ENCODE results near the gene CDC42SE1.
"Not testable (repeated sequence)": the region's sequence is repeated elsewhere in the genome, so short reads cannot be mapped to it uniquely, and the experiment has no call there.

CDC42SE1 gene

GRCh38 chr1:151059109-151060006 is at the start of gene CDC42SE1:
Gene CDC42SE1, minus strand, starts transcription at chr1:151059622. Its CDS starts 3,892 bp downstream, at chr1:151055730.
- DNase-seq (ENCODE audit: low spot score), result peak; percentile 84

- no peak for DNase-seq (ENCODE audit: low spot score)
These were observed 48.9 kb upstream of the CDC42SE1 start for GRCh38 chr1:151108331-151108730.

- no peak for DNase-seq (ENCODE audit: low spot score)
These were observed 47.5 kb upstream of the CDC42SE1 start for GRCh38 chr1:151106894-151107293.

- DNase-seq (ENCODE audit: low spot score), result no peak
These were observed 45.2 kb upstream of the CDC42SE1 start for GRCh38 chr1:151104630-151105029.

DNA sequence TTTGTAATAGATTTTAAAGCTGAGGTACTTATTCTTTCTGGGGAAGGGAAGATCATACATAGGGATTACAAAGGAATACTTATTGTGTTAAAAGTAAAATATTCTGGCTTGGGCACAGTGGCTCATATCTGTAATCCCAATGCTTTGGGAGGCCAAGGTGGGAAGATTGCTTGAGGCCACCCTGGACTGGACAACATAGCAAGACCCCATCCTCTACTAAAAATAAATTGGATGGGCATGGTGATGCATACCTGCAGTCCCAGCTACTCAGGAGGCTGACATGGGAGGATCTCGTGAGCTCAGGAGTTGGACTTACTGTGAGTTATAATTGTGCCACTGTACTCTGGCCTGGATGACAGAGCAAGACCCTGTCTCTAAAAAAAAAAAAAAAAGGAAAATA is 38.7 kb upstream of the CDC42SE1 start:
- DNase-seq (ENCODE audit: low spot score), result no peak

DNA sequence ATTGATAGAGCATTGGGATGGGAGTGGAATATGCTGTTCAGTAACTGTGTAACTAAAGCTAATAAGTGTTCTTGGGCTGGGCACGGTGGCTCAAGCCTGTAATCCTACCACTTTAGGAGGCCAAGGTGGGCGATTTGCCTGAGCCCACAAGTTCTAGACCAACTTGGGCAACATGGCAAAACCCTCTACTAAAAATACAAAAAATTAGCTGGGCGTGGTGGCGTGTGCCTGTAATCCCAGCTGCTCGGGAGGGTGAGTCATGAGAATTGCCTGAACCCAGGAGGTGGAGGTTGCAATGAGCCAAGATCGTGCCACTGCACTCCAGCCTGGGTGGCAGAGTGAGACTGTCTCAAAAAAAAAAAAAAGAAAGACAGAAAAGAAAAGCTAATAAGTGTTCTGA is 38.0 kb upstream of the CDC42SE1 start:
- DNase-seq (ENCODE audit: low spot score), result not testable (repeated sequence)

DNA sequence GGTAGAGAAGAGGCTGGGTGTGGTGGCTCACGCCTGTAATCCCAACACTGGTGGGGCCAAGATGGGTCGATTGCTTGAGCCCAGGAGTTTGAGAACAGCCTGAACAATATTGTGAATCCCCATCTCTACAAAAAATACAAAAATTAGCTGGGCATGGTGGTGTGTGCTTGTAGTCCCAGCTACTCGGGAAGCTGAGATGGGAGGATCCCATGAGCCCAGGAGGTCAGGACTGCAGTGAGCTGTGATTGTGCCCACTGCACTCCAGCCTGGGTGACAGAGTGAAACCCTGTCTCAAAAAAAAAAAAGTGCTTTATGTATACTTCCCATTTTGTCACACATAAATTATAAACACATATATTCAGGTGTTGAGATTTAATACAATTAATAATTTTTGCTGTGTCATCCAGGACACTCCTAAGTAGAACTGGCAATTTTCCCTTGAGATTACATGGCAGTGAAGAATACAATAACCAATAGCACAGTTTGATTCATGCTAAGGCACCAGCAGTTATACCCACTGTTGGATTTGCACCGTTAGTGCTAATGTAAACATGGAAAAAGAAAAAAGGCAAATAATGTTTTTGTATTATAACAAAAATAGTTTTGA is 26.6 kb upstream of the CDC42SE1 start:
- DNase-seq (ENCODE audit: low spot score), result no peak

DNA sequence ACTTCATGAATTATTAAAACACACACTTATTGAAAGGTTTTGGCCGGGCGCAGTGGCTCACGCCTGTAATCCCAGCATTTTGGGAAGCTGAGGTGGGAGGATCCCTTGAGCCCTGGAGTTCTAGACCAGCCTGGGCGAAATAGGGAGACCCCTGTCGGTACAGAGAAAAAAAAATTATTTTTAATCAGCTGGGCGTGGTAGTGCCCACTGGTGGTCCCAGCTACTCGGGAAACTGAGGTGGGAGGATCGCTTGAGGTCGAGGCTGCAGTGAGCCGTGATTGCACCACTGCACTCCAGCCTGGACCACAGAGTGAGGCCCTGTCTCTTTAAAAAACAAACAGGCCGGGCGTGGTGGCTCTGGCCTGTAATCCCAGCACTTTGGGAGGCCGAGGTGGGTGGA is 12.8 kb upstream of the CDC42SE1 start:
- no peak for DNase-seq (ENCODE audit: low spot score)

DNA sequence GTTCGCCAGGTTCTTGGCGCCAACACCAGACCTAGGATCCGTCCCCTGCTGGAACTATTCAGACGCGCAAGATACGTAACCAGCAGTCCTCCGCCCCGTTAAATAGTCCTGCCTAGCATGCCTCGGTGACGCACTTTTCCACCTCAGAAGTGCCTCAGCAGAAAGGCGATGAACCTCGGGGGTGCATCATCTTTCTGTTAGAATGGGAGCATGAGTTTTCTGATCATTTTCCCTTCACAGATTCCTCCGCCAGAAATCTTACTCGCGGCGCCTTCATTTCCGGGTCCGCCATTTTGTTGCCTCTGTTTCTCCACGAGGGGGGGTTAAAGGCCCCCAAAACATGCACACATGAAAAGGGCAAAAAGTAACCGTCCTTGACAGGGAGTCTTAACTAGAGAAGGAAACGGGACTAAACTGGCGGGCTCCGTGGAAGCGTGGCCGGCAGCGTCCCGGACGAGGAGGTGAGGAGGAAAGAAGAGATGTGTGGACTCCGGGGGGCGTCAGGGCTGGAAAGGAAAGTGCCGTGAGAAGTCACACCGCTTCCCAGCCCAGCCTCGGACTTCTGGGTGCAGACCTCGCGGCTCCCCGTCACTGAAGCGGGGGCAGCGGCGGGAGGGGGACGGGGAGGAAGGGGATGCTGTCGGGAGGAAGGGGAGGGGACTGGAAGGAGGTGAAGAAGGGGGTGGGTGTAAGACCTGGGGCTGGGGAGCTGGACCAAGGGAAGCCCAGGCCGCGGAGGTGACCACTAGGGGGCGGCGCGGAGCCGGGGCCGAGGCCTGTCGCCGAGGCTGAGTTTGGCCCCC is 11.3 kb upstream of the CDC42SE1 start, which contains the start of gene GABPB2:
Gene GABPB2, plus strand, starts transcription at position 288 of the 803 bp plus-strand sequence. CDS start 17,429 bp downstream, outside the sequence.
- DNase-seq (ENCODE audit: low spot score), result peak; percentile 95

DNA sequence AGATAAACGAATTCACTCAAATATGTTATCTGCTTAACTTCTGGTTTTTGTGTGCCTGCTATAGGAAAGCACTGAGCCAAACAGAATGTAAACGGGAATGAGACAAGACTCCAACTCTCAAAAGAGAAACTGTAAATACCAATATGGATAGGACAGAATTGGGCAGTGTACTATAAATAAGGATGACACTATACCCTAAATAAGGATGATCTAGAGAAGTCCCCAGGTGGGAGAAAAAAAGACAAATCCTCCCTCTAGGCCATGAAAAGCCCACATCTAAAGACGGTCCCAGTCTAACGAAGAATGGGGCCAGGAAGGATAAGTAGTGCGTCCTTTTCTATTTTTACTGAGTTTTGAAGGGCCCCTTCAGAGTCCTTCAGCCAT is 9.7 kb upstream of the CDC42SE1 start:
- no peak for DNase-seq (ENCODE audit: low spot score)

GRCh38 chr1:151067185-151067584 is 7.8 kb upstream of the CDC42SE1 start:
- DNase-seq (ENCODE audit: low spot score), result no peak

DNA sequence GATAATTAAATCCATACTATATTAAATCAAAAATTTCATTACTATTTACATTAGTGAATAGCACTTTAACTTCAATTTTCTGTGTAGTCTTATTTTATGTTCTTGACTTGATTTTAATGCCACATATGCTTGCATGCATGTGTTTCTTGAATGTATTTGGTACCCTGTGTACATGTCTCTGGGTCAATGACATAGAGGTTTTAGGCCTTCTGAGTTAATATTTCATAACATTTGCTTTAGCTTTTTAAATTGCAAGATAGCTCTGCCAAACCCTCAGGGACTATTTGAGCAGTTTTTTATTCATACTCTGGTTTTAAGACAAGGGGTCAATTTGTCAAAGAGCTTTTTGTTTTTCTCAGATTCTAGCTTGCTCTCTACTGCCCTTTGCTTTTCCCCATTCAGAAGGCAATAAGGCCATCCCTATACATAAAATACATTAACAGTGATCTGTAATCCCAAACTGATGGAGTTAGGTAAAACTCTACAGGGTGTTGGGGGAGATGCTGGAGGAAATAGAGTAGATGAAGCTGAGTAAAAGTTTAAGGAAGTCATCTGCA is 5.7 kb upstream of the CDC42SE1 start:
- DNase-seq (ENCODE audit: low spot score), result no peak

GRCh38 chr1:151062741-151063371 is 3.4 kb upstream of the CDC42SE1 start:
- peak; percentile 36 for DNase-seq (ENCODE audit: low spot score)

GRCh38 chr1:151061704-151062103 is 2.3 kb upstream of the CDC42SE1 start:
- DNase-seq (ENCODE audit: low spot score), result no peak

- DNase-seq (ENCODE audit: low spot score), result peak; percentile 55
These were observed 1.4 kb upstream of the CDC42SE1 start for GRCh38 chr1:151060657-151061421.

DNA sequence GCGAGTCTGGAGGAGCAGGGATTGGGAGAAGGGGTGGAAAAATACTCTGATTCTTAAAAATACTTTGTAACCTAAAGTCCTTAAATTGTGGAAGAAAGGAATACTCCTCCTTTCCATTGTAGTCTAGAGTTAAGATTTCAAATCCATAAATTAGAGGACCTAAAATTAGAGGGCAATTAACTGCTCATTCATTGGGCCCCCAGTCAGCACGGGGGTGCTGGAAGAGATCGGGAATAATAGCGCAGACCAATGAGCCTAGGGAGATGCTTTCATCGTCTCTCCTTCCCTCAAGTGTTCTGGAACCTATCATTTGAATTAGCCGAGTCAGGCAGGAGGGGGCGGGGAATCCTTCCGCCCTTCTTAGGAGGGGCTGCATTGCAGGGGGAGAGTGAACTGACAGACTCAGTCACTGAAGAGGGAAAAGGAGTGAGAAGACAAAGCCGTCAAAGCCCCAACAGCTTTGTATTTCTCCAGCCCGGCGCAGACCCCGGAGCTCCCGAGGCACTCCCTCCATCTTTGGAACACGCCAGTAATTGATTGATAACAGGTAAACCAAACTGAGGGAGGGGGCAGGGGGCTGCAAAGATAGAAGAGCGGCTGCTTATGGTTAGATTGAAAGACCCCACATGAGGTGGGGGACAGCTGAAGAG is 710 bp upstream of the CDC42SE1 start, which contains the start of gene MLLT11:
Gene MLLT11, plus strand, starts transcription at position 391 of the 650 bp plus-strand sequence. CDS start 6,828 bp downstream, outside the sequence.
- DNase-seq (ENCODE audit: low spot score), result peak; percentile 92

DNA sequence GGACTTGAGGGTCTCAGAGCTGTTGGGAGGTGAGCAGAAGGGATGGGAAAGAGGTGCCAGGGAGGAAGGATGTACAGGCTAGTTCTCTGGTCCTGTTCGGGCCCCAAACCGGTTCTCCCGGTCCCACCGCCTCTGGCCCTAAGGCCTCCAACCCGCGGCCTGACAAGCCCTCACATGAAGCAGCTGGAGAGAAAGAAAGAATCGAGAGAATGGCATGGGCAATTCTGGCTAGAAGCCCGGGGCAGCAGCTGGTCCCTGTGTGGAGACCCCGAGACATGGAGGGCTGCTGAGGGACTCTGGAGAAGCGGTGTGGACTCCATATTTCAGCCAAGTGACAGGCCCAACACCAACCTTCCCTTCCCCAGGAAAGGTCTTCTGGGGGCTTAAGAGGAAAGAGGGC is 730 bp downstream of the CDC42SE1 start:
- no peak for DNase-seq (ENCODE audit: low spot score)

- no peak for DNase-seq (ENCODE audit: low spot score)
These were observed 3.3 kb downstream of the CDC42SE1 start for GRCh38 chr1:151056149-151056548.

- no peak for DNase-seq (ENCODE audit: low spot score)
These were observed 3.8 kb downstream of the CDC42SE1 start for GRCh38 chr1:151055581-151055980.

GRCh38 chr1:151054971-151055547 is 4.4 kb downstream of the CDC42SE1 start:
- no peak for DNase-seq (ENCODE audit: low spot score)

Measured in cerebellar cortex (tissue), 1 donor.